ENCODE measurements around the gene RASGRF2.
"Not testable (repeated sequence)": the region's sequence is repeated elsewhere in the genome, so short reads cannot be mapped to it uniquely, and the experiment has no call there.

The RASGRF2 gene

GRCh38 chr5:81268521-81269196, 308.5 kb downstream of the RASGRF2 start:
- no peak for DNase-seq
- intact Hi-C loops (cut with DNase I), result no loop called here

GRCh38 chr5:81269751-81270393, 309.7 kb downstream of the RASGRF2 start:
- intact Hi-C loops (cut with DNase I), result no loop called here
- DNase-seq, result no peak

- intact Hi-C loops (cut with DNase I); DNase-seq: not testable (repeated sequence)
These were observed 310.3 kb downstream of the RASGRF2 start for GRCh38 chr5:81270394-81271027.

All from head of caudate nucleus (tissue), 42 donors.